Stimulated activated CD8-positive, alpha-beta memory T cell treated with anti-CD3 and anti-CD28 coated beads, Interleukin-4, amount 100 ng/mL, for 48 hours (primary cell): ENCODE data around the gene CDH23.

ENCODE experiments used
- DNase-seq: peaks from one replicate; pipeline ENCODE4 v3.0.0-alpha.2; 2020

Gene CDH23

GRCh38 chr10:71671994-71672946 is 275.6 kb downstream of the CDH23 start:
- DNase-seq, result no peak

GRCh38 chr10:71675295-71675970 is 278.7 kb downstream of the CDH23 start:
- DNase-seq, result no peak

GRCh38 chr10:71677261-71677660 is 280.5 kb downstream of the CDH23 start:
- no peak for DNase-seq

- no peak for DNase-seq
These were observed 281.5 kb downstream of the CDH23 start for GRCh38 chr10:71678057-71678805.

GRCh38 chr10:71679425-71679824 is 282.7 kb downstream of the CDH23 start:
- no peak for DNase-seq

- DNase-seq, result no peak
These were observed 285.3 kb downstream of the CDH23 start for GRCh38 chr10:71681977-71682376.

GRCh38 chr10:71683301-71683700 is 286.6 kb downstream of the CDH23 start:
- DNase-seq, result no peak

GRCh38 chr10:71684356-71685173 is 287.8 kb downstream of the CDH23 start:
- DNase-seq, result peak; percentile 56

GRCh38 chr10:71685554-71686232 is 289.0 kb downstream of the CDH23 start:
- no peak for DNase-seq

GRCh38 chr10:71687077-71687476 is 290.4 kb downstream of the CDH23 start:
- no peak for DNase-seq

- DNase-seq, result no peak
These were observed 290.8 kb downstream of the CDH23 start for GRCh38 chr10:71687480-71687879.

- no peak for DNase-seq
These were observed 291.5 kb downstream of the CDH23 start for GRCh38 chr10:71688256-71688655.

GRCh38 chr10:71690094-71690720 is 293.5 kb downstream of the CDH23 start:
- no peak for DNase-seq

GRCh38 chr10:71691405-71691804 is 294.7 kb downstream of the CDH23 start:
- DNase-seq, result no peak

GRCh38 chr10:71692598-71693306 is 296.0 kb downstream of the CDH23 start:
- no peak for DNase-seq

GRCh38 chr10:71693377-71693776 is 296.7 kb downstream of the CDH23 start:
- no peak for DNase-seq

GRCh38 chr10:71694039-71694501 is 297.4 kb downstream of the CDH23 start:
- DNase-seq, result no peak

- DNase-seq, result no peak
These were observed 297.8 kb downstream of the CDH23 start for GRCh38 chr10:71694567-71694968.

- no peak for DNase-seq
These were observed 299.1 kb downstream of the CDH23 start for GRCh38 chr10:71695502-71696476.
